Stimulated activated CD8-positive, alpha-beta memory T cell treated with anti-CD3 and anti-CD28 coated beads, Interleukin-2, amount 100 ng/mL, for 48 hours (primary cell): ENCODE measurements around the gene RNF144B.

ENCODE experiments used
- DNase-seq, 2 donors: peaks; one replicate each; pipeline ENCODE4 v3.0.0-alpha.2; 2020; ENCODE audit warnings: low read depth in 2 of 2

The RNF144B gene

DNA sequence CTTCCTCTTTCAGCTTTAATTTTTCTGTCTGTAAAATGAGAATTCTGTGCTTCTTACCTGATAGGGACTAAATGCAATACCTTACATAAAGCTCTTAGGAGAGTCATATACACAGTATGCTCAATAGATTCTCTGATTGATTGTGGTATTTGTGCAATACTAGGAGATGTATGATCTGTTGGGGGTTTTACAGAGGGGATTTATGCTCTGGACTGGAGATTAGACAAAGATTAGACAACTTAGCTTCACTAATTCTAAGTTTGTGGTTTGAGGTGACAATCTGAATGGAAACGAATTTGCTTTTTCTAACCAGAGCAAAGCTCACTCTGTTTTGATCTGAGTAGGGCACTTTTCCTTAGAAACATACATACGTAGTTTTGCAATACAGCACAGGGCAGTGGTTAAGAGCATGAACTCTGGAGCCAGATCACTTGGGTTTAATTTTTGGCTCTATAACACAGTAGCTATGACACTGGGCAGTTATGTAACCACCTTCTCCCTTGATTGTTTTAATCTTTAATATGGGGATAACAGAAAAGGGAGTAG is 126.2 kb downstream of the RNF144B start:
- no peak for DNase-seq

DNA sequence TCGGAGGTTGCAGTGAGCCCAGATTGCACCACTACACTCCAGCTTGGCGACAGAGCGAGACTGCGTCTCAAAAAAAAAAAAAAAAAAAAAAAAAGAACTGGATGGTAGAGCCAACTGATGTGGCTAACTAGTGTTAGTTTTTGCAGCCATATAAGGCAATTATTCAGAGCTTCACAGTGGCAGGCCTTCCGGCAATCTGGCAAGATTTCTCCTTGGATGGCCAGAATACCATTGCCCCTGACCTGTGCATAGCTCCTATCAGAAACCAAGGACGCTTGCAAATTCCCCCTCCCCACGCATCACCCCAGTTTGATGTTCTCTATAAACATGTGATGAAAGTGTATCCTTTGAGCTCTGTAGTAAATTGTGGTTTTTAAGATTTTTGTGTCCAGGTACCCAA is 127.0 kb downstream of the RNF144B start:
- DNase-seq: no peak

- DNase-seq: no peak
These were observed 128.6 kb downstream of the RNF144B start for GRCh38 chr6:18515767-18516166.
